SK-N-MC (cell line): Measurements from ENCODE around the gene AFF3.

ENCODE experiments used
- EZH2 ChIP-seq: fragments of 200-600 bp; sonication (generic); IDR thresholded peaks from one replicate; pipeline ENCODE4 v1.6.1; 2017; ENCODE audit warnings: antibody characterized with exemption
- FOXP2 ChIP-seq: optimal IDR thresholded peaks from 2 replicates; pipeline ENCODE3; 2011; ENCODE audit warnings: mild to moderate bottlenecking, moderate library complexity; ENCODE audit not compliant: insufficient read depth; ENCODE audit errors: extremely low read length, control extremely low read depth
- POLR2AphosphoS5 ChIP-seq: IDR thresholded peaks from 2 replicates; pipeline ENCODE4 v1.6.1; 2012; ENCODE audit warnings: mild to moderate bottlenecking, low read depth, low read length, borderline replicate concordance

DNA sequence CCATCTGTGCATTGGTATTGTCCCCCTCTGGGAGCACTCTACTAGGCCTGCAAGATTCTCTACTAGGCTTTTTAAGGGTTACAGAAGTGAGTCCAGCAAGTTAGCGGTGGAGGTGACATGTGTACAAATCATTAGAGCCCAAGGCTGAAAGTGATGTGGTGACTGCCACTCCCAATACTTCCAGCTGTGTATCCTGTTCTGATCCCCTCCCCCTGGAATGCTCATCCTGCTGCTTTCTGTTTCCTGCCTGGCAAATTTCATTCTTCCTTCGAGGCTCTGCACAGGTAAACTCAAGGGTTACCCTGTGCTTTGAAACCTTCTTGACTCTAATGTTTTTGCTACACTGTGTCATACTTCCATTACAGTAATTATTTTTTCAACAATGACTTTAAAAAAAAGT, 394.0 kb downstream of the AFF3 start:
- TF ChIP-seq POLR2AphosphoS5 (no peak), EZH2 (no peak), FOXP2 (no peak)
